H1 (cell line): ENCODE results near the gene ANKRD6. TPM values are rescaled to one million over a fixed set of nuclear protein-coding genes. Genes with fewer than 3 reads are reported as not detected.

Experiments used
- CTCF ChIA-PET: fragments of 300-600 bp; sonication (Branson Sonifier 250); formaldehyde crosslinking; loops from one replicate; lab custom pipeline; 2021; ENCODE audit not compliant: partially characterized antibody; lab: Charles Lee
- POLR2A ChIA-PET: fragments of 300-600 bp; sonication (Branson Sonifier 250); formaldehyde crosslinking; loops from one replicate; lab custom pipeline; 2021; ENCODE audit warnings: inconsistent platforms; ENCODE audit not compliant: partially characterized antibody; lab: Charles Lee
- DNase-seq, 2 experiments: peaks; one replicate each; pipeline versions ENCODE4 v3.0.0 to v3.0.0-alpha.2; 2010 to 2022; ENCODE audit warnings: low spot score in 2 of 2, low read depth in 1 of 2, mixed read lengths in 1 of 2
- FAIRE-seq: peaks from 2 replicates; lab custom pipeline; 2011; peaks lifted over from hg19 to GRCh38; lab: Jason Lieb, UNC
- H2AFZ ChIP-seq: 2 replicates; pipeline ENCODE4 v1.8.1; 2012; ENCODE audit warnings: low read length, inconsistent platforms
- H2AK5ac ChIP-seq: 2 replicates; pipeline ENCODE4 v1.6.1; 2013; ENCODE audit warnings: low read depth, low read length
- H2BK120ac ChIP-seq: replicated peaks from 2 replicates; pipeline ENCODE3; 2013; ENCODE audit warnings: low read depth, low read length, inconsistent platforms
- H2BK12ac ChIP-seq: 2 replicates; pipeline ENCODE4 v1.6.1; 2013; ENCODE audit warnings: low read depth, low read length
- H2BK15ac ChIP-seq: 2 replicates; pipeline ENCODE4 v1.6.1; 2013; ENCODE audit warnings: low read length
- H2BK20ac ChIP-seq: 2 replicates; pipeline ENCODE4 v1.6.1; 2013; ENCODE audit warnings: low read length
- H2BK5ac ChIP-seq: 2 replicates; pipeline ENCODE4 v1.6.1; 2013; ENCODE audit warnings: low read depth, low read length
- H3K14ac ChIP-seq: 2 replicates; pipeline ENCODE4 v1.6.1; 2013; ENCODE audit warnings: inconsistent platforms; ENCODE audit not compliant: insufficient read length
- H3K18ac ChIP-seq: 2 replicates; pipeline ENCODE4 v1.6.1; 2013; ENCODE audit warnings: low read length; ENCODE audit errors: extremely low read depth
- H3K23ac ChIP-seq: 2 replicates; pipeline ENCODE4 v1.6.1; 2013; ENCODE audit warnings: inconsistent platforms; ENCODE audit not compliant: insufficient read length
- H3K23me2 ChIP-seq: 2 replicates; pipeline ENCODE4 v1.6.1; 2013; ENCODE audit warnings: low read depth, low read length
- H3K27ac ChIP-seq: 2 replicates; pipeline ENCODE4 v1.6.1; 2011; ENCODE audit warnings: low read depth, low read length, inconsistent platforms
- H3K27me3 ChIP-seq, 4 experiments: replicated peaks in 1 of 4; 1 replicate in 1 of 4; 2 replicates in 3 of 4; pipeline versions ENCODE4 v1.6.1 to v1.8.1; 2011 to 2013; ENCODE audit warnings: low read length in 3 of 4, mild to moderate bottlenecking in 3 of 4, inconsistent platforms in 2 of 4, mixed read lengths in 2 of 4, moderate library complexity in 1 of 4; ENCODE audit not compliant: control insufficient read depth in 3 of 4, insufficient read depth in 3 of 4; ENCODE audit errors: extremely low read depth in 1 of 4
- H3K36me3 ChIP-seq, 4 experiments: 2 replicates each; pipeline versions ENCODE4 v1.6.1 to v1.8.1; 2011 to 2013; ENCODE audit warnings: mild to moderate bottlenecking in 4 of 4, low read length in 3 of 4, moderate library complexity in 2 of 4, control low read depth in 1 of 4, inconsistent platforms in 1 of 4; ENCODE audit not compliant: insufficient read depth in 4 of 4, control insufficient read depth in 2 of 4
- H3K4ac ChIP-seq: replicated peaks from 2 replicates; pipeline ENCODE3; 2013; ENCODE audit warnings: low read length, low read depth, mixed read lengths, inconsistent platforms; ENCODE audit not compliant: insufficient read length
- H3K4me1 ChIP-seq, 4 experiments: replicated peaks in 1 of 4; 1 replicate in 1 of 4; 2 replicates in 3 of 4; pipeline versions ENCODE4 v1.6.1 to v1.8.1; 2011 to 2013; ENCODE audit warnings: low read length in 3 of 4, inconsistent platforms in 2 of 4, mixed read lengths in 1 of 4; ENCODE audit not compliant: insufficient read depth in 4 of 4, control insufficient read depth in 3 of 4
- H3K4me2 ChIP-seq, 2 experiments: 2 replicates each; pipeline versions ENCODE4 v1.6.1 to v1.8.1; 2011 to 2013; ENCODE audit warnings: low read depth in 2 of 2, low read length in 2 of 2, control low read depth in 1 of 2, inconsistent platforms in 1 of 2, mild to moderate bottlenecking in 1 of 2; ENCODE audit not compliant: insufficient read depth in 1 of 2
- H3K4me3 ChIP-seq, 4 experiments: fragments of 200-600, 300-600 bp in 1 of 4; sonication (generic), shearing (Covaris generic), sonication (Bioruptor Twin) in 1 of 4; 2 replicates each; pipeline versions ENCODE4 v1.5.1 to v1.8.1; 2011 to 2016; ENCODE audit warnings: low read length in 4 of 4, low read depth in 3 of 4, control low read depth in 2 of 4, inconsistent platforms in 2 of 4, mild to moderate bottlenecking in 2 of 4, mixed read lengths in 1 of 4, moderate library complexity in 1 of 4; ENCODE audit not compliant: insufficient read depth in 2 of 4; ENCODE audit errors: extremely low read depth in 1 of 4
- H3K56ac ChIP-seq: replicated peaks from 2 replicates; pipeline ENCODE3; 2013; ENCODE audit warnings: low read depth, mild to moderate bottlenecking, mixed read lengths, low read length, inconsistent platforms; ENCODE audit not compliant: insufficient read length
- H3K79me1 ChIP-seq: 2 replicates; pipeline ENCODE4 v1.6.1; 2013; ENCODE audit warnings: low read depth, low read length, control low read depth
- H3K79me2 ChIP-seq, 2 experiments: 2 replicates each; pipeline versions ENCODE4 v1.6.1 to v1.8.1; 2012 to 2013; ENCODE audit warnings: low read length in 2 of 2, mild to moderate bottlenecking in 2 of 2, inconsistent platforms in 1 of 2; ENCODE audit not compliant: insufficient read depth in 2 of 2, control insufficient read depth in 1 of 2
- H3K9ac ChIP-seq, 4 experiments: replicated peaks in 1 of 4; 1 replicate in 1 of 4; 2 replicates in 3 of 4; pipeline versions ENCODE4 v1.6.1 to v1.8.1; 2011 to 2013; ENCODE audit warnings: low read depth in 3 of 4, low read length in 3 of 4, control low read depth in 2 of 4, mild to moderate bottlenecking in 2 of 4, moderate library complexity in 2 of 4, inconsistent platforms in 1 of 4; ENCODE audit errors: extremely low read depth in 1 of 4
- H3K9me3 ChIP-seq, 2 experiments: 2 replicates each; pipeline versions ENCODE4 v1.6.1 to v1.8.1; 2012 to 2013; ENCODE audit warnings: mild to moderate bottlenecking in 2 of 2, moderate library complexity in 2 of 2, control low read depth in 1 of 2, inconsistent platforms in 1 of 2, low read depth in 1 of 2, low read length in 1 of 2, mixed read lengths in 1 of 2; ENCODE audit not compliant: insufficient read depth in 2 of 2
- H4K20me1 ChIP-seq, 2 experiments: replicated peaks in 1 of 2; 2 replicates each; pipeline versions ENCODE3 to v1.8.1; 2011 to 2013; ENCODE audit warnings: inconsistent platforms in 2 of 2, low read length in 2 of 2, mild to moderate bottlenecking in 1 of 2; ENCODE audit not compliant: insufficient read depth in 2 of 2, control insufficient read depth in 1 of 2
- H4K5ac ChIP-seq: 2 replicates; pipeline ENCODE4 v1.6.1; 2013; ENCODE audit warnings: low read length, low read depth, mixed read lengths, inconsistent platforms; ENCODE audit not compliant: insufficient read length
- H4K8ac ChIP-seq: 2 replicates; pipeline ENCODE4 v1.8.0; 2013; ENCODE audit warnings: mild to moderate bottlenecking, moderate library complexity, low read length, inconsistent platforms; ENCODE audit not compliant: insufficient read depth; ENCODE audit errors: extremely low read depth
- H4K91ac ChIP-seq: replicated peaks from 2 replicates; pipeline ENCODE3; 2013; ENCODE audit warnings: low read length, mixed read lengths, inconsistent platforms; ENCODE audit not compliant: insufficient read length
- WGBS, 2 experiments: shearing (Covaris generic) in 1 of 2; methylation state at CpG; one replicate each; pipeline versions ENCODE4 v1.1.6 to v1.1.7; 2013 to 2015; ENCODE audit warnings: low lambda C conversion rate in 2 of 2, mixed read lengths in 2 of 2, inconsistent platforms in 1 of 2, low coverage in 1 of 2, missing lambda C conversion rate in 1 of 2; ENCODE audit not compliant: insufficient replicate concordance in 2 of 2, insufficient coverage in 1 of 2, insufficient read length in 1 of 2; ENCODE audit errors: extremely low coverage in 1 of 2, missing lambda C conversion rate in 1 of 2; 5-methylcytosine and 5-hydroxymethylcytosine counted together
- polyA plus RNA-seq, 7 experiments: library from polyadenylated mRNA; depleted of rRNA in 3 of 7; stranded (reverse) in 5 of 7; unstranded in 2 of 7; fragments of >200 nt in 5 of 7; fragments of 200-250 nt in 2 of 7; gene quantifications; 1 replicate in 5 of 7; 2 replicates in 1 of 7; 4 replicates in 1 of 7; pipeline versions ENCODE4 v1.2.1 to v1.2.3, GENCODE V29; 2011 to 2013; ENCODE audit warnings: missing spikeins in 2 of 7, mixed read lengths in 2 of 7
- total RNA-seq: library from RNA; stranded (reverse); fragmentation: NEBNext Ultra II Directional; extraction: Animal tissue kit (Norgen Biotek cat#: 25700); gene quantifications from 2 replicates; pipeline ENCODE4 v1.2.1, GENCODE V29; 2021

ANKRD6 gene
- total and polyA plus RNA-seq, 2 of the 8 experiments (the other 6 are each of a cell fraction or from before 2014, with no cell fraction given): 5.9 to 12.8 TPM

GRCh38 chr6:89462503-89462902, 29.6 kb downstream of the ANKRD6 start:
- no peak overlapping the region for H2BK20ac ChIP-seq
- H2AFZ ChIP-seq: no peak overlapping the region
- no peak overlapping the region for H3K56ac ChIP-seq
- H4K8ac ChIP-seq: no peak overlapping the region
- CTCF ChIA-PET: interaction anchor here (0.6 to 1.5 kb wide), 3 partner anchors 8 to 164 kb away, joined by 3 to 6 read pairs (median 3); no protein-coding TSS in a partner anchor
- WGBS, 2 experiments: 83% methylated on average over 2 of the region's 2 CpGs; no CpG with 5 or more reads in 1 of the 2 experiments
- H3K18ac ChIP-seq: no peak overlapping the region
- POLR2A ChIA-PET: no interaction called here
- H3K23me2 ChIP-seq: no peaks in the 10 kb centered on the region
- H3K4ac ChIP-seq: no peak overlapping the region
- no peak overlapping the region for H2BK15ac ChIP-seq
- H3K9ac ChIP-seq: no peak overlapping the region
- H3K4me2 ChIP-seq: no peak overlapping the region
- no peaks in the 10 kb centered on the region for H3K79me1 ChIP-seq
- H3K27me3 ChIP-seq: no peaks in the 10 kb centered on the region
- H2AK5ac ChIP-seq: no peak overlapping the region
- H3K9me3 ChIP-seq: no peaks in the 10 kb centered on the region
- peaks cover 0 to 2% of the 10 kb centered on the region in 2 experiments for H4K20me1 ChIP-seq
- H3K4me3 ChIP-seq: no peak overlapping the region
- no peak overlapping the region for H4K91ac ChIP-seq
- H2BK120ac ChIP-seq: no peak overlapping the region
- no peak overlapping the region for H4K5ac ChIP-seq
- H2BK12ac ChIP-seq: no peak overlapping the region
- no peak overlapping the region for H3K27ac ChIP-seq
- no peaks in the 10 kb centered on the region for H3K79me2 ChIP-seq
- FAIRE-seq (no peak), DNase-seq (no peak)
- no peaks in the 10 kb centered on the region for H3K4me1 ChIP-seq
- H3K36me3 ChIP-seq: no peaks in the 10 kb centered on the region
- H3K14ac ChIP-seq: no peak overlapping the region
- H3K23ac ChIP-seq: no peak overlapping the region
- H2BK5ac ChIP-seq: no peak overlapping the region
